Ishikawa (cell line): ENCODE measurements around the gene GGCX.

Experiments
- CEBPB ChIP-seq: IDR thresholded peaks from 2 replicates; pipeline ENCODE4 v1.6.1; 2012
- EP300 ChIP-seq: IDR thresholded peaks from 2 replicates; pipeline ENCODE4 v1.6.1; 2012; ENCODE audit warnings: borderline replicate concordance
- FOXM1 ChIP-seq: IDR thresholded peaks from 2 replicates; pipeline ENCODE4 v1.6.1; 2012; ENCODE audit warnings: low read depth, borderline replicate concordance
- NFIC ChIP-seq: IDR thresholded peaks from 2 replicates; pipeline ENCODE4 v1.6.1; 2012
- REST ChIP-seq: IDR thresholded peaks from 2 replicates; pipeline ENCODE4 v1.6.1; 2012; ENCODE audit warnings: low read depth, mild to moderate bottlenecking
- TAF1 ChIP-seq: IDR thresholded peaks from 2 replicates; pipeline ENCODE4 v1.6.1; 2012; ENCODE audit warnings: low read depth, mild to moderate bottlenecking

- TF ChIP-seq EP300 (no peak), NFIC (no peak), CEBPB (no peak), FOXM1 (no peak), TAF1 (no peak), REST (no peak)
Measured at GRCh38 chr2:85600951-85601770, 39.9 kb upstream of the GGCX start.
